GM06990 (cell line): ENCODE data around the gene PMAIP1.

Experiments
- DNase-seq: peaks from one replicate; pipeline ENCODE4 v3.0.0-alpha.2; 2011; ENCODE audit not compliant: insufficient read length; ENCODE audit errors: extremely low read depth
- H3K27me3 ChIP-seq: replicated peaks from 2 replicates; pipeline ENCODE4 v1.6.0; 2011; ENCODE audit warnings: low read length; ENCODE audit not compliant: control insufficient read depth, insufficient read depth
- H3K36me3 ChIP-seq: 2 replicates; pipeline ENCODE4 v1.5.1; 2011; ENCODE audit warnings: low read length; ENCODE audit not compliant: control insufficient read depth, insufficient read depth
- H3K4me3 ChIP-seq: replicated peaks from 2 replicates; pipeline ENCODE4 v1.5.1; 2011; ENCODE audit warnings: low read depth, mild to moderate bottlenecking, control low read depth, low read length
- CTCF ChIP-seq: IDR thresholded peaks from 2 replicates; pipeline ENCODE4 v1.5.1; 2011; ENCODE audit warnings: low read length, control low read depth, mild to moderate bottlenecking, inconsistent platforms; ENCODE audit not compliant: insufficient read depth, poor library complexity, severe bottlenecking

Gene PMAIP1

GRCh38 chr18:59908799-59909198 lies 9.0 kb downstream of the PMAIP1 start:
- Histone ChIP-seq H3K4me3 (no peak overlapping the region), H3K36me3 (no peaks in the 10 kb centered on the region), H3K27me3 (no peaks in the 10 kb centered on the region)
- TF ChIP-seq CTCF: no peak
- no peak for DNase-seq

GRCh38 chr18:59909289-59910036 lies 9.7 kb downstream of the PMAIP1 start:
- TF ChIP-seq CTCF: no peak
- H3K36me3 ChIP-seq: no peaks in the 10 kb centered on the region
- no peaks in the 10 kb centered on the region for H3K27me3 ChIP-seq
- DNase-seq: no peak
- no peak overlapping the region for H3K4me3 ChIP-seq

- Histone ChIP-seq H3K27me3 (no peaks in the 10 kb centered on the region), H3K36me3 (no peaks in the 10 kb centered on the region), H3K4me3 (no peak overlapping the region)
- no peak for DNase-seq
- no peak for TF ChIP-seq CTCF
These were observed 11.2 kb downstream of the PMAIP1 start for GRCh38 chr18:59910967-59911366.

GRCh38 chr18:59911600-59911999 lies 11.8 kb downstream of the PMAIP1 start:
- no peak for TF ChIP-seq CTCF
- no peaks in the 10 kb centered on the region for H3K36me3 ChIP-seq
- DNase-seq: no peak

GRCh38 chr18:59912007-59912550 lies 12.3 kb downstream of the PMAIP1 start:
- no peaks in the 10 kb centered on the region for H3K27me3 ChIP-seq
- no peaks in the 10 kb centered on the region for H3K36me3 ChIP-seq
- TF ChIP-seq CTCF: no peak
- no peak for DNase-seq
- no peak overlapping the region for H3K4me3 ChIP-seq

More at GRCh38 chr18:59911600-59911999, 11.8 kb downstream of the PMAIP1 start:
- Histone ChIP-seq H3K4me3 (no peak overlapping the region), H3K27me3 (no peaks in the 10 kb centered on the region)
